ENCODE results near the gene AHRR. TPM values are rescaled to one million over a fixed set of nuclear protein-coding genes. Genes with fewer than 3 reads are reported as not detected.

The AHRR gene
- total and polyA plus RNA-seq, 7 donors, result under 0.01 to 1.8 (median 1.0) TPM; not detected in 1

GRCh38 chr5:478982-479535 is 157.5 kb downstream of the AHRR start:
- Histone ChIP-seq H3K9me3 (no peaks in the 10 kb centered on the region), H3K27me3 (peaks cover 32 to 91% (median 85%) of the 10 kb centered on the region in 3 donors), H3K4me3 (no peak overlapping the region), H3K4me1 (peaks cover 0 to 12% (median 10%) of the 10 kb centered on the region in 4 donors), H3K36me3 (no peaks in the 10 kb centered on the region), H3K27ac (no peak overlapping the region)
- TF ChIP-seq, protein P1, sequence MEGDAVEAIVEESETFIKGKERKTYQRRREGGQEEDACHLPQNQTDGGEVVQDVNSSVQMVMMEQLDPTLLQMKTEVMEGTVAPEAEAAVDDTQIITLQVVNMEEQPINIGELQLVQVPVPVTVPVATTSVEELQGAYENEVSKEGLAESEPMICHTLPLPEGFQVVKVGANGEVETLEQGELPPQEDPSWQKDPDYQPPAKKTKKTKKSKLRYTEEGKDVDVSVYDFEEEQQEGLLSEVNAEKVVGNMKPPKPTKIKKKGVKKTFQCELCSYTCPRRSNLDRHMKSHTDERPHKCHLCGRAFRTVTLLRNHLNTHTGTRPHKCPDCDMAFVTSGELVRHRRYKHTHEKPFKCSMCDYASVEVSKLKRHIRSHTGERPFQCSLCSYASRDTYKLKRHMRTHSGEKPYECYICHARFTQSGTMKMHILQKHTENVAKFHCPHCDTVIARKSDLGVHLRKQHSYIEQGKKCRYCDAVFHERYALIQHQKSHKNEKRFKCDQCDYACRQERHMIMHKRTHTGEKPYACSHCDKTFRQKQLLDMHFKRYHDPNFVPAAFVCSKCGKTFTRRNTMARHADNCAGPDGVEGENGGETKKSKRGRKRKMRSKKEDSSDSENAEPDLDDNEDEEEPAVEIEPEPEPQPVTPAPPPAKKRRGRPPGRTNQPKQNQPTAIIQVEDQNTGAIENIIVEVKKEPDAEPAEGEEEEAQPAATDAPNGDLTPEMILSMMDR (IDR thresholded peaks at IDR 0.05), result no peak
- TF ChIP-seq POLR2A (IDR thresholded peaks at IDR 0.05) (no peak), EP300 (IDR thresholded peaks at IDR 0.05) (no peak), POLR2AphosphoS5 (IDR thresholded peaks at IDR 0.05) (no peak)
- 53 to 74% methylated on average over 18 of the region's 18 CpGs for WGBS, 2 donors
- intact Hi-C loops (cut with DNase I), result loop anchor here (10.0 kb wide), 1 partner anchor 136 kb away; the partner anchor contains the start of gene CEP72
- DNase-seq, result no peak

DNA sequence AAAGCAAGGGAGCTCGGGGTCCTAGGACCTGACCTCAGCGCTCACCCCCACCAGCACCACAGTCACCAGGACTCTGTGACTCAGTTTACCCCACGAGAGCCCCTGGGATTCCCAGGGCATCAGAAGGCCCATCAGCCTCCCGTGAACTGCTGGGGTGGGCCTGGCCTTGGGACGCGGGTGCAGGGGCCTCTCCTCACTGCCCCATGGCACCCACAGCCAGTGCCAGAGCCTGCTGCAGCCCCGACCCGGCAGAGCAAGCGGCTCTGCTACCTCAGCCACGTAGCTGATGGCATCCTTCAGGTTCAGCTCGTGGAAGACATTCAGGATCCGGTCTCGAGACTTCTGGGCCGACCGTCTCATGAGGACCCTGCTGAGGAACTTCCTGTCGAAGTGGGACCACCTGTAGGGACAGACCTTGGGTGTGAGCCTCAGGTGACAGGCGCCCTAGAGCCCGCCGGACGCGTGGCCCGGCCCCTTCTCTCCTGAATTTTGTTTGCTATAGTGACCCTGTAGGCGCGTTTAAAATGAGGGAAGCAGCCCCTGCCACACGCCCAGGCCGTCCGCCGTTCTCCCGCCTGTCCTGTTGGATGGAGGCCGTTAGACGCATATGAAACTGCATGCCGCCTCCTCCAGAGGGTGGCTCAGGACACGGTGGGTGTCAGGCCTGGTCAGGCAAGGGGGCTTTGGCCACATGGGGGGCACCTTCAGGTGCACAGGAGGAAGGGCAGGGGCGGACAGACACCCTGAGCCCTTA is 158.2 kb downstream of the AHRR start:
- no peak for DNase-seq
- Histone ChIP-seq H3K4me1 (peaks cover 0 to 8% (median 5%) of the 10 kb centered on the region in 4 donors), H3K27me3 (peaks cover 31 to 95% (median 84%) of the 10 kb centered on the region in 3 donors), H3K4me3 (no peak overlapping the region), H3K27ac (no peak overlapping the region), H3K36me3 (no peaks in the 10 kb centered on the region), H3K9me3 (no peaks in the 10 kb centered on the region)
- TF ChIP-seq EP300 (IDR thresholded peaks at IDR 0.05) (no peak), POLR2AphosphoS5 (IDR thresholded peaks at IDR 0.05) (no peak), POLR2A (IDR thresholded peaks at IDR 0.05) (no peak)
- TF ChIP-seq, protein P1 (IDR thresholded peaks at IDR 0.05), result no peak
- WGBS, 2 donors, result 57 to 78% methylated on average over 34 of the region's 34 CpGs
- intact Hi-C loops (cut with DNase I), result loop anchor here (10.0 kb wide), 1 partner anchor 135 kb away; the partner anchor contains the start of gene CEP72

DNA sequence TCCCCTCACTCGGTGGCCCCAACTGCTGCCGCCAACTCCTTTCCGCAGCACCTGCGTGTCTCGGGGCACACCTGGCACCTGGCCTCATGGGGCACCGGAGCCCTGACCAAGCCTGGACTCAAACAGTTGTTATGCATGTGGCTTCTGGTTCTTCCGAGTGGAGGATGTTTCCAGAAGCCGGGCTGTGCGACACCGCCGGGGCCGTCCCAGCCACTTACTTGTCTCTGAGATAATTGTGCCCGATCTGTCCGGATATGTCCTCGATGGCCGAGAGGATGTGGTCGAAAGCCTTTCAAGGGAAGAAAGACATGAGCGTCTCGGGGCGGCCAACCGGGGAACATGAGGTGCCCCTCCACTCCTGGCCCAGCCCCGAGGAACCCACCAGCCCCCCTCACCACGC is 159.8 kb downstream of the AHRR start:
- Histone ChIP-seq H3K4me3 (no peak overlapping the region), H3K27me3 (peaks cover 15 to 94% (median 74%) of the 10 kb centered on the region in 3 donors), H3K27ac (no peak overlapping the region), H3K9me3 (no peaks in the 10 kb centered on the region), H3K4me1 (no peaks in the 10 kb centered on the region), H3K36me3 (no peaks in the 10 kb centered on the region)
- no peak for DNase-seq
- intact Hi-C loops (cut with DNase I), result no loop called here
- TF ChIP-seq POLR2AphosphoS5 (IDR thresholded peaks at IDR 0.05), result no peak
- no peak for TF ChIP-seq POLR2A (IDR thresholded peaks at IDR 0.05)
- no peak for TF ChIP-seq EP300 (IDR thresholded peaks at IDR 0.05)
- TF ChIP-seq, protein P1 (IDR thresholded peaks at IDR 0.05), result no peak
- WGBS, 2 donors, result 73 to 88% methylated on average over 23 of the region's 23 CpGs

GRCh38 chr5:482021-482420 is 160.5 kb downstream of the AHRR start:
- DNase-seq, result no peak
- no peak for TF ChIP-seq EP300 (IDR thresholded peaks at IDR 0.05)
- TF ChIP-seq, protein P1 (IDR thresholded peaks at IDR 0.05), result no peak
- TF ChIP-seq POLR2AphosphoS5 (IDR thresholded peaks at IDR 0.05), result no peak
- peaks cover 13 to 87% (median 68%) of the 10 kb centered on the region in 3 donors for H3K27me3 ChIP-seq
- no peaks in the 10 kb centered on the region for H3K36me3 ChIP-seq
- H3K4me1 ChIP-seq, result no peaks in the 10 kb centered on the region
- intact Hi-C loops (cut with DNase I), result no loop called here
- 71 to 73% methylated on average over 24 of the region's 24 CpGs for WGBS, 2 donors
- H3K9me3 ChIP-seq, result no peaks in the 10 kb centered on the region
- H3K4me3 ChIP-seq, result no peak overlapping the region
- no peak overlapping the region for H3K27ac ChIP-seq

All from sigmoid colon (tissue), 7 donors.